ENCODE data around the gene LPP.

Gene LPP

DNA sequence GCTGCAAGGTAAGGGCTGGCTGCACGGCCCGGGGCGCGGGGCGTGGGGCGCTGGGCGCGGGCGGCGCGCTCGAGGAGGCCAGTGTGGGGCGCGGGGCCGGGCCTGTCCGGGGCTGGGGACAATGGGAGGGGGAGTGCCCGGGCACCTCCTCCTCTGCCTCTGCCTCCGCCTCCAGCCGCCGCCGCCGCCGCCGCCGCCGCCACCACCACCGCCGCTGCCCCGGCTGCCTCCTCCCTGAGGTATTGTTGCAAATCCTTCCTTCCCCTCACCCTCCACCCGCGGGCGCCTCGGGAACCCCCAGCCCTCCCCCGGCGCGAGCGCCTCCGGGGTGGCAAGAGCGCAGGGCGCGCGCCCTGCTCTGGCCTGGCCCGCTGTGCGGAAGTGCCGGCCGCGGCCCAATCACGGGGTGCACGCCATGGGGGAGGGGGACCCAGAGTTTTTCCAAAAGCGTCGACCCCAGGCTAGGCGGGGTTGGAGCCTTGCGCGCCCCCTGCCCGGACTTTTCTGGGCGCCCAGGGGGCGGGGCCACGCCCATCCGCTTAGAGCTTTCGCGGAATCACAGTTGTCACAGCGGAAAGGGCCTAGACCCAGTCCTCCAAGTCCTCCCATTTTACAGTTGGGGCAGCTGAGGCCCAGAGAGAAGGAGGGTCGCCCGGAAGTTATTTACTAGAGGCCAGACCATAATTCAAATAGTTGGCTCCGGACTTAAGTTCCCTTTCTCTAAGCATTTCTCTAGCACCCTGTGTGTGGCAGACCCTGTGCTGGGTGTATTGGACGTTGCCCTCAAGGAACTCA lies at the start of gene LPP:
Gene LPP, plus strand, starts transcription at position 144 of the 795 bp plus-strand sequence. CDS start 251,964 bp downstream, outside the sequence.
- ChIA-PET POLR2A (no interaction called here), CTCF (interaction anchor here (1.2 kb wide), 1 partner anchor 10 kb away, joined by 3 read pairs; no protein-coding TSS in a partner anchor)
- TF ChIP-seq, protein P1, sequence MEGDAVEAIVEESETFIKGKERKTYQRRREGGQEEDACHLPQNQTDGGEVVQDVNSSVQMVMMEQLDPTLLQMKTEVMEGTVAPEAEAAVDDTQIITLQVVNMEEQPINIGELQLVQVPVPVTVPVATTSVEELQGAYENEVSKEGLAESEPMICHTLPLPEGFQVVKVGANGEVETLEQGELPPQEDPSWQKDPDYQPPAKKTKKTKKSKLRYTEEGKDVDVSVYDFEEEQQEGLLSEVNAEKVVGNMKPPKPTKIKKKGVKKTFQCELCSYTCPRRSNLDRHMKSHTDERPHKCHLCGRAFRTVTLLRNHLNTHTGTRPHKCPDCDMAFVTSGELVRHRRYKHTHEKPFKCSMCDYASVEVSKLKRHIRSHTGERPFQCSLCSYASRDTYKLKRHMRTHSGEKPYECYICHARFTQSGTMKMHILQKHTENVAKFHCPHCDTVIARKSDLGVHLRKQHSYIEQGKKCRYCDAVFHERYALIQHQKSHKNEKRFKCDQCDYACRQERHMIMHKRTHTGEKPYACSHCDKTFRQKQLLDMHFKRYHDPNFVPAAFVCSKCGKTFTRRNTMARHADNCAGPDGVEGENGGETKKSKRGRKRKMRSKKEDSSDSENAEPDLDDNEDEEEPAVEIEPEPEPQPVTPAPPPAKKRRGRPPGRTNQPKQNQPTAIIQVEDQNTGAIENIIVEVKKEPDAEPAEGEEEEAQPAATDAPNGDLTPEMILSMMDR (IDR thresholded peaks at IDR 0.05; ENCODE audit: control extremely low read depth, extremely low read depth, low read depth, missing control alignments): no peak
- peak; percentile 61 for DNase-seq (ENCODE audit: extremely low spot score)

DNA sequence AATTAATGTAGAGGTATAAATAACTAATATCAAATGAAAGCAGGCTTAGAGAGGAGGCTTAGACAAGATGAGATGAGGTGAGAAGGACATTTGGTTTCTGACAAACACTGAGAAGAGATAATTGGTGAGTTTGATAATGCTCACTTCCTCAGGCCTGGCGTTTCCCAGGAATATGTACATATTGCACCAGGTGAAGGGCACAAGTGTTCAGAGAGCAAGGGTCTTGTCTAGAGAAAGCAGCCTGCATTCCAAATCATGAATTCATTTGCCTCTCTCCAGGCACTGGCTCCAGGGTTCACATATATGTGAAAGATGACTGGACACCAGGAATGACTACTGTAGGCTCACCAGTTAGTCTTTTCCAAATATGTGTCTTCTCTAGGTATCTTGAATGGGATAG lies 48.0 kb upstream of the LPP start:
- ChIA-PET CTCF (interaction anchor here (1.2 to 1.8 kb wide), 2 partner anchors 18 to 27 kb away, joined by 3 read pairs; no protein-coding TSS in a partner anchor), POLR2A (no interaction called here)
- TF ChIP-seq, protein P1 (IDR thresholded peaks at IDR 0.05; ENCODE audit: control extremely low read depth, extremely low read depth, low read depth, missing control alignments): no peak
- DNase-seq (ENCODE audit: extremely low spot score): no peak

DNA sequence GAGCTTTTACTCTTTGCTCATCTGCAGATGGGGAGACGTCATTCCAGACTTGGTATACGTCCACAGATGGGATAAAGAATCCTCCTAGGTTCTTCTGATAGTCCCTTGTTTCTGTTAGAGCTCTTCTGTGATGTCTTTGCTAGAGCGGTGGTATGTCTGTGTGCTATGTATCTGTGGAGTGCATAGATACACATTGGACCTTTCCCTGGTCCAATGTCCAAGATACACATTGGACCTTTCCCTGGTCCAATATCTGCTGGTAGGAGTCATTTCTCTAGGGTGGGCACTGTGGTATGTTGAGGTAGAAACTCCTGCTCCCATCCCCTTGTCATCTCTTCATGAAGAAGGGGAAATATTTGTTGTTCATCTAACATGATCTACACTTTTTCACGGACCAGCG lies 47.5 kb upstream of the LPP start:
- POLR2A ChIA-PET: no interaction called here
- TF ChIP-seq, protein P1 (IDR thresholded peaks at IDR 0.05; ENCODE audit: control extremely low read depth, extremely low read depth, low read depth, missing control alignments): no peak
- CTCF ChIA-PET: interaction anchor here (1.2 to 1.8 kb wide), 2 partner anchors 19 to 28 kb away, joined by 3 read pairs; no protein-coding TSS in a partner anchor
- no peak for DNase-seq (ENCODE audit: extremely low spot score)

DNA sequence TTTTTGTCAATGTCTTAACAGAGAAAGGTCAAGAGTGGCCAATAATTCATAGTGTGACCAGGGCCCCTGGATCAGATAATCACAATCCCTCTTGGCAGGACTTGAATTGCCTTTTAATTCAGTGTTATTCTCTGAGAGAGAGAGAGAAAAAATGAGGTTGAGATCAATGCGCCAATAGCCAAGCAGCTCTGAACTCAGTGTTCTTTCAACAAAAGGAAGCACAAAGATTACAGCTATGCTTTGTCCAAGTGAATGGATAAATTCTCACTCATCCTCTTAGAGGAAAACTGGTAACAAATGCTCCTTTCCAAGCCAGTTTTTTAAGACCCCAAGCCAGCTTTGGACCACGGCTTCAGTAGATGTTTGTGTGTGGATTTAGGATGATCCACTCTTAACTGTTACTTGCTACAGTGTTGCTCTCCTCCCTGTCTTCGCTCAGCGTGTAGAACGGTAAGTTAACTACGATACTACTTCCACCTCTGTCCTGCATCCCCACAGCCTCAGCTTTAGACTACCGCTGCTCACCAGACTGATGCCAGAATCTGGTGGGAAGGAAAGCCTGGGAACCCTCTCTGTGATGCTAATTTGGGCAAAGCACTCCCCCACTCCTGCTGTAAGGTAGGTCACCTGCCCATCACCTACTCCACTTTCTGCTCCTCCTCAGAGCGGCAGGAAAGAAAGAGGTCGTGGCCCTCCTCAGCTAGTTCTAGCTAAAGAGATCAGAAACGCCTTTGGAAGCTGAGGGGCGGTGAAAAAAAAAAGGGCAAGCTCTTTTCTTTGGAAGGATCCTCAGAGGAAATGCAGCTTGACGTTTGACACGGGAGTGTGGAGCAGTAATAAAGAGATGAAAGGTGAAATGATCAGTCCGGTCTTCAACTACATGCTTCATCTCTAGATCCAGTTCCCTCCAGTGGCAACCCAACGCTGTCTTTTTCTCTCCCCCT lies 46.8 kb upstream of the LPP start:
- TF ChIP-seq, protein P1 (IDR thresholded peaks at IDR 0.05; ENCODE audit: control extremely low read depth, extremely low read depth, low read depth, missing control alignments): no peak
- ChIA-PET POLR2A (interaction anchor here (0.7 kb wide), 1 partner anchor 605 kb away, joined by 3 read pairs; no protein-coding TSS in a partner anchor), CTCF (interaction anchor here (1.2 to 1.8 kb wide), 2 partner anchors 20 to 28 kb away, joined by 3 read pairs; no protein-coding TSS in a partner anchor)
- DNase-seq (ENCODE audit: extremely low spot score): no peak

GRCh38 chr3:188108703-188109412 lies 45.1 kb upstream of the LPP start:
- CTCF ChIA-PET: no interaction called here

More at GRCh38 chr3:188108703-188109412, 45.1 kb upstream of the LPP start:
- POLR2A ChIA-PET: no interaction called here
- DNase-seq (ENCODE audit: extremely low spot score): no peak
- TF ChIP-seq, protein P1 (IDR thresholded peaks at IDR 0.05; ENCODE audit: control extremely low read depth, extremely low read depth, low read depth, missing control alignments): no peak
